Activated CD8-positive, alpha-beta T cell treated with anti-CD3 and anti-CD28 coated beads for 36 hours (primary cell): ENCODE measurements around the gene TTC28. TPM values are rescaled to one million over a fixed set of nuclear protein-coding genes. Genes with fewer than 3 reads are reported as not detected.

ENCODE experiments used
- ATAC-seq: fragments of 200-7000 bp; cut with Tn5 transposase; one replicate; pipeline ENCODE4 v1.10.0; 2021; ENCODE audit warnings: mild to moderate bottlenecking, moderate library complexity
- CTCF ChIA-PET: fragments of 350-600 bp; sonication (Branson Sonifier 250); formaldehyde crosslinking; loops from one replicate; lab custom pipeline; 2021; ENCODE audit warnings: antibody characterized with exemption; lab: Charles Lee
- POLR2A ChIA-PET: fragments of 350-600 bp; sonication (Branson Sonifier 250); formaldehyde crosslinking; loops from one replicate; lab custom pipeline; 2021; ENCODE audit warnings: antibody characterized with exemption; lab: Charles Lee
- DNase-seq: peaks from one replicate; pipeline ENCODE4 v3.0.0-alpha.2; 2020
- H3K27ac Mint-ChIP-seq: one replicate; pipeline ENCODE4 v1.8.0; 2021; ENCODE audit warnings: mild to moderate bottlenecking, mixed read lengths
- H3K27me3 Mint-ChIP-seq: one replicate; pipeline ENCODE4 v1.8.0; 2021; ENCODE audit warnings: mixed read lengths
- H3K36me3 Mint-ChIP-seq: one replicate; pipeline ENCODE4 v1.8.0; 2021; ENCODE audit warnings: low read depth, mixed read lengths
- H3K4me1 Mint-ChIP-seq: one replicate; pipeline ENCODE4 v1.8.0; 2021; ENCODE audit warnings: low read depth, mixed read lengths
- H3K4me3 Mint-ChIP-seq: one replicate; pipeline ENCODE4 v1.8.0; 2021; ENCODE audit warnings: mild to moderate bottlenecking, moderate library complexity, mixed read lengths
- H3K9me3 Mint-ChIP-seq: one replicate; pipeline ENCODE4 v1.8.0; 2021; ENCODE audit warnings: mixed read lengths
- intact Hi-C: fragments of 100-400 bp; cut with micrococcal nuclease; formaldehyde crosslinking; loops from one replicate; pipeline ENCODE4 v1.10.0; 2022
- total RNA-seq, 2 experiments: library from RNA; stranded (reverse); gene quantifications; one replicate each; pipeline ENCODE4 v1.2.3, GENCODE V29; 2021
- TF ChIP-seq, protein P1 (sequence below): fragments of 200-600 bp; IDR thresholded peaks from one replicate; pipeline ENCODE4 v1.8.0; 2022; ENCODE audit warnings: antibody characterized with exemption, mild to moderate bottlenecking

Gene TTC28
- total RNA-seq, 2 experiments from 2014 or later: 0.58 to 1.9 TPM

DNA sequence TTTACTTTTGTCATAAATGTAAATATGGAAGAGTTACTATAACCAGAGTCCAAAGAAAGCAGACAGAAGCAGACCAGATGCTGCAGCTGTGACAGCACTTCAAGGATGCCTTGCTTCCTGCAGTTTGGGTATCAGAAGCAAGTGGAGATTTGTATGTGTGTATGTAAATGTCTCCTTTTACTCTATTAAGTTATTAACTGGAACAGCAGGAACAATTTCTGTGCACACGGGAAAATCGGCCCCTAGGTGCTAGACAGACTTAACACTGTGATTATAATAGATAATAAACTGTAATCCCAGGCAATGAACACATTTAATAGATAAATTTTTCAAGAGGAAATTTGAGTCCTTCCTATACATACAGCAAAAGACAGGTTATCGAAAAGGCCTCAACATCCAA lies 582.0 kb downstream of the TTC28 start:
- no peak overlapping the region for H3K4me3 Mint-ChIP-seq
- H3K4me1 Mint-ChIP-seq: no peaks in the 10 kb centered on the region
- no peak for ATAC-seq
- CTCF ChIA-PET: no interaction called here
- H3K27me3 Mint-ChIP-seq: no peaks in the 10 kb centered on the region
- no peaks in the 10 kb centered on the region for H3K36me3 Mint-ChIP-seq
- DNase-seq: no peak
- TF ChIP-seq, protein P1, sequence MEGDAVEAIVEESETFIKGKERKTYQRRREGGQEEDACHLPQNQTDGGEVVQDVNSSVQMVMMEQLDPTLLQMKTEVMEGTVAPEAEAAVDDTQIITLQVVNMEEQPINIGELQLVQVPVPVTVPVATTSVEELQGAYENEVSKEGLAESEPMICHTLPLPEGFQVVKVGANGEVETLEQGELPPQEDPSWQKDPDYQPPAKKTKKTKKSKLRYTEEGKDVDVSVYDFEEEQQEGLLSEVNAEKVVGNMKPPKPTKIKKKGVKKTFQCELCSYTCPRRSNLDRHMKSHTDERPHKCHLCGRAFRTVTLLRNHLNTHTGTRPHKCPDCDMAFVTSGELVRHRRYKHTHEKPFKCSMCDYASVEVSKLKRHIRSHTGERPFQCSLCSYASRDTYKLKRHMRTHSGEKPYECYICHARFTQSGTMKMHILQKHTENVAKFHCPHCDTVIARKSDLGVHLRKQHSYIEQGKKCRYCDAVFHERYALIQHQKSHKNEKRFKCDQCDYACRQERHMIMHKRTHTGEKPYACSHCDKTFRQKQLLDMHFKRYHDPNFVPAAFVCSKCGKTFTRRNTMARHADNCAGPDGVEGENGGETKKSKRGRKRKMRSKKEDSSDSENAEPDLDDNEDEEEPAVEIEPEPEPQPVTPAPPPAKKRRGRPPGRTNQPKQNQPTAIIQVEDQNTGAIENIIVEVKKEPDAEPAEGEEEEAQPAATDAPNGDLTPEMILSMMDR: no peak
- no peak overlapping the region for H3K27ac Mint-ChIP-seq
- POLR2A ChIA-PET: no interaction called here
- no peaks in the 10 kb centered on the region for H3K9me3 Mint-ChIP-seq
- intact Hi-C loops: no loop called here

DNA sequence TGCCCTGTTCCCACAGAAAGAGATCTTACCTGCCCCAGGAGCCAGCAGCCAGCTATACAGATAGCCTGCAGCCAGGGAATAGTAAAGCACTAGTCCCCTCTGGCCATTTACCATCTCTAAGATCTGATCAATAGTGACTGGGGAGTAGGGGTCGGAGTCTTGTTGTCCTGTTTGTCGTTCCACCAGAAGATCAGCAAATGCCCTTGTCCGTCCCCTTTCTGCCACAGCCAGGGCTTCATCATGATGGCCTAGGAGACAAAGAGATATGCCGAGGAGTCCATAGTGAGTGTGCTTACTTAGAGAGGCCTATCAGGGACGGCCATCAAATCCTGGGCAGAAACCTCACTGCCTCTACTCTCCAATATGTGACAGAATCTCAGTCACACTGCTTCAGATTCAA lies 583.5 kb downstream of the TTC28 start:
- no peak overlapping the region for H3K4me3 Mint-ChIP-seq
- intact Hi-C loops: no loop called here
- no peaks in the 10 kb centered on the region for H3K9me3 Mint-ChIP-seq
- H3K27ac Mint-ChIP-seq: no peak overlapping the region
- ChIA-PET CTCF (interaction anchor here (1.1 kb wide), 1 partner anchor 347 kb away, joined by 4 read pairs; no protein-coding TSS in a partner anchor), POLR2A (no interaction called here)
- TF ChIP-seq, protein P1: no peak
- no peaks in the 10 kb centered on the region for H3K4me1 Mint-ChIP-seq
- no peaks in the 10 kb centered on the region for H3K36me3 Mint-ChIP-seq
- ATAC-seq (no peak), DNase-seq (no peak)
- no peaks in the 10 kb centered on the region for H3K27me3 Mint-ChIP-seq

DNA sequence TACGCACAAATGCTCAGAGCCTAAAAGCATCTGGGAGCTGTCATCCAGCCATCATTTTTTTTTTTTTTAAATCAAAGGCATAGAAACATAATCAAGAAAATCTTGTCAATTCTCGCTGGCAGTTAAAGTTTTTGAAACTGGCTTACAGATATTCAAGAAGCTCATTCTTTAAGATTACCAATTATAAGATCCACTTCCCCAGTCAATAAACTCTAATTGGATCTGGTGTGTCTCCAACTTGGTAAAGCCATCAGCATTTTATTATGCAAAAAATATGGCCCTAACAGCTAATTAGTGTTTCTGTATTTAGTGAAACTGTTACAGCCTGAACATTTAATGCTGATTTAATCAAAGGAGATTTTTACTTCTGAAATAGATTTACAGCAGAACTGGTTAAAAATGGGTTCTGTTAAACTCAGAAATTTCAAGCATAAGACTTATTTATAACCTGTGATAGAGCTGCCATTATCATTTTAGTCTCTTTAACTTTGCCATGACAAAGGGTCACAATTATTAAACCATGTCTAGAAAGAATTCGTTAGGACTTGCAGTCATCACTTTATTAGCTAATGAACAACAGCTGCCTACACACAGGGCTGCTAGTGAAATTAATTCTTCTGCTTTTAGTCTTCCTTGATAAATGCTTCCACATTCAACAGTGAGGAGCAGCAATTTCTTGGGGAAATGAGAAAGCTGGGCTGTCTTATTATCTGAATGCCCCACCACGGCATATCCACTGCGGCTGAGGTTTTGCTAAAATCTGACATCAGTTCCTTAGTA lies 584.1 kb downstream of the TTC28 start:
- no peaks in the 10 kb centered on the region for H3K36me3 Mint-ChIP-seq
- no peaks in the 10 kb centered on the region for H3K4me1 Mint-ChIP-seq
- ChIA-PET POLR2A (no interaction called here), CTCF (interaction anchor here (0.8 to 1.3 kb wide), 4 partner anchors 43 to 347 kb away, joined by 3 to 4 read pairs (median 4); no protein-coding TSS in a partner anchor)
- no peak for DNase-seq
- intact Hi-C loops: no loop called here
- no peaks in the 10 kb centered on the region for H3K9me3 Mint-ChIP-seq
- H3K4me3 Mint-ChIP-seq: no peak overlapping the region
- H3K27me3 Mint-ChIP-seq: no peaks in the 10 kb centered on the region
- ATAC-seq: no peak
- TF ChIP-seq, protein P1: no peak
- H3K27ac Mint-ChIP-seq: no peak overlapping the region

DNA sequence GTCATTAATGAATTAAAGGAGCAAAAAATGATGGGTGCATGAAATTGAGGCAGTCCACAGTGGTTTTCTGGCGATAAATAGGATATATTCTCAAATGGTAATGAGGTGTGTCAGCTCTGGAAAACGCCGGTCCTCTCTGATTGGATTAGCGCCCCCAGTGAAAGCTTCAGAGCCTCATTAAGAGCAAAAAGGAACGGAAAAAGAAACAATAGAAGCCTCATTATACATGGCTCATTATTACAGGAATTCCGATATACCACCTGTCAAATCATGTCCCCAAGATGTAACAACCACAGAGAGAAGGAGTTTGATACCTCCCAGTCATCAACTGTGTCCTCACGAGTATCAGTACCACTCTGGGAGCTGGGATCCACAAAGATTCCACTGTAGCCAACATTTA lies 584.9 kb downstream of the TTC28 start:
- no peaks in the 10 kb centered on the region for H3K36me3 Mint-ChIP-seq

DNA sequence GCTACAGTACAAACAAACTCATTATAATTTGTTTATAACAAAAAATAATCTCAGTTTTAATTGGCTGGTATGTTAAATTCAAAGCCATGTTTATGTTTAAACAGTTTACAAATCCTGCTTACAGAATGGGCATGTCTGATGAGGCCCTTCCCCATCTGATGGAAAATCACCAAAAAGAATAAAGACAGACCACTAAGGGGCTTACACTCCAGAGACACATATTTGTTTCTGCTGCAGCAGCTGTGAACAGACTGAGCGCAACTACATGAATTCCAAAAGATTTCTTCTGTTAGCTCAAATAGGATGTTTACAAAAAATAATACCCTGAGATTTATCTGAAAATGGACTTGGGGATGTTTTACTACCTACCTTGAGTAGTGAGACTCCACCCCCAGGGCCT lies 585.9 kb downstream of the TTC28 start:
- no peak overlapping the region for H3K27ac Mint-ChIP-seq
- CTCF ChIA-PET: no interaction called here
- ATAC-seq (no peak), DNase-seq (no peak)
- H3K4me1 Mint-ChIP-seq: no peaks in the 10 kb centered on the region
- TF ChIP-seq, protein P1: no peak
- intact Hi-C loops: no loop called here
- POLR2A ChIA-PET: no interaction called here
- no peaks in the 10 kb centered on the region for H3K36me3 Mint-ChIP-seq
- no peaks in the 10 kb centered on the region for H3K9me3 Mint-ChIP-seq
- H3K27me3 Mint-ChIP-seq: no peaks in the 10 kb centered on the region
- no peak overlapping the region for H3K4me3 Mint-ChIP-seq

More for the DNA sequence above, 584.9 kb downstream of the TTC28 start:
- CTCF ChIA-PET: interaction anchor here (0.8 to 1.3 kb wide), 3 partner anchors 42 to 208 kb away, joined by 3 to 4 read pairs (median 3); no protein-coding TSS in a partner anchor
- Mint-ChIP-seq H3K9me3 (no peaks in the 10 kb centered on the region), H3K4me3 (no peak overlapping the region), H3K4me1 (no peaks in the 10 kb centered on the region), H3K27me3 (no peaks in the 10 kb centered on the region), H3K27ac (no peak overlapping the region)
- DNase-seq (no peak), ATAC-seq (no peak)
- intact Hi-C loops: no loop called here
- POLR2A ChIA-PET: no interaction called here
- TF ChIP-seq, protein P1: no peak
